ENCODE results near the gene AKAP11. TPM values are rescaled to one million over a fixed set of nuclear protein-coding genes. Genes with fewer than 3 reads are reported as not detected.

AKAP11 gene
- total and polyA plus RNA-seq, 9 of the 15 experiments (the other 6 are each of a cell fraction or from before 2014, with no cell fraction given), result 2.2 to 31.3 (median 10.9) TPM

GRCh38 chr13:42272804-42273175 is 838 bp downstream of the AKAP11 start:
- 0% methylated on average over 4 of the region's 4 CpGs for WGBS (ENCODE audit: insufficient coverage, low coverage, missing lambda C conversion rate)
- no peaks in the 10 kb centered on the region; the same call in 2 of the 3 replicates for H3K36me3 ChIP-seq (ENCODE audit: control insufficient read depth, insufficient read depth, low read length)
- ATAC-seq, result no peak
- H3K9me3 ChIP-seq (replicated peaks; ENCODE audit: control insufficient read depth, insufficient read depth, low read depth, low read length), result peaks cover 7% of the 10 kb centered on the region
- TF ChIP-seq PKNOX1 (IDR thresholded peaks at IDR 0.05) (0 out of 2 replicates have a peak, but pooled peaks have one; percentile 1), KLF1 (tag; IDR thresholded peaks at IDR 0.05) (no peak)
- TSS peak; percentile 41 for BruUV-seq (replicated peaks)
- CTCF ChIA-PET (ENCODE audit: low intra/inter-chr PET ratio), result no interaction called here
- peaks cover 58% of the 10 kb centered on the region for H3K79me2 ChIP-seq (ENCODE audit: control insufficient read depth, insufficient read depth, low read length)
- no peaks in the 10 kb centered on the region for H3K27me3 ChIP-seq (ENCODE audit: control insufficient read depth in 2 of 2, insufficient read depth in 2 of 2, low read length in 2 of 2)
- no peak for DNase-seq (ENCODE audit: extremely low read depth in 1 of 4, low spot score in 3 of 4)
- H3K4me2 ChIP-seq (ENCODE audit: insufficient read depth, low read length), result peak overlapping the region; percentile 91
- peak overlapping the region; percentile 87 to 97 for H3K9ac ChIP-seq (ENCODE audit: insufficient read depth in 1 of 2, low read depth in 2 of 2, low read length in 2 of 2)
- no peaks in the 10 kb centered on the region for H3K9me1 ChIP-seq (ENCODE audit: control insufficient read depth, insufficient read depth, low read length)
- H2AFZ ChIP-seq (ENCODE audit: low read depth, low read length), result peak overlapping the region; percentile 47; the same call in 1 of the 2 replicates
- H4K20me1 ChIP-seq (replicated peaks; ENCODE audit: control insufficient read depth, insufficient read depth, low read length), result no peaks in the 10 kb centered on the region
- in situ Hi-C loops (cut with MboI) (no loop called here), intact Hi-C loops (cut with micrococcal nuclease) (loop anchor here (5.0 to 10.0 kb wide), 2 partner anchors 100 to 228 kb away; partner anchors contain the start of gene DGKH)
- H3K4me1 ChIP-seq (replicated peaks in 1 of 2; ENCODE audit: control insufficient read depth in 2 of 2, insufficient read depth in 2 of 2, low read length in 2 of 2), result peaks cover 8 to 17% of the 10 kb centered on the region in 2 experiments; a peak in 4 of 5 replicates
- H3K27ac ChIP-seq (ENCODE audit: extremely low read depth, low read depth, low read length), result peak overlapping the region; percentile 82
- H3K4me3 ChIP-seq, result peak overlapping the region; percentile 83
- FAIRE-seq, result peak; percentile 19
- POLR2A ChIA-PET, result interaction anchor here (0.6 to 0.9 kb wide), 2 partner anchors 55 to 152 kb away, joined by 3 to 5 read pairs; no protein-coding TSS in a partner anchor

GRCh38 chr13:42274386-42275097 is 2.6 kb downstream of the AKAP11 start:
- Histone ChIP-seq H3K4me3 (peak overlapping the region; percentile 83), H3K27me3 (ENCODE audit: control insufficient read depth in 2 of 2, insufficient read depth in 2 of 2, low read length in 2 of 2) (no peaks in the 10 kb centered on the region), H3K4me2 (ENCODE audit: insufficient read depth, low read length) (peak overlapping the region; percentile 91), H3K27ac (ENCODE audit: extremely low read depth, low read depth, low read length) (peak overlapping the region; percentile 82), H4K20me1 (replicated peaks; ENCODE audit: control insufficient read depth, insufficient read depth, low read length) (no peaks in the 10 kb centered on the region), H3K9ac (ENCODE audit: insufficient read depth in 1 of 2, low read depth in 2 of 2, low read length in 2 of 2) (peak overlapping the region in 1 of 2 experiments; percentile 87; a peak in 3 of 4 replicates), H3K9me1 (ENCODE audit: control insufficient read depth, insufficient read depth, low read length) (no peaks in the 10 kb centered on the region), H3K4me1 (replicated peaks in 1 of 2; ENCODE audit: control insufficient read depth in 2 of 2, insufficient read depth in 2 of 2, low read length in 2 of 2) (peaks cover 13 to 19% of the 10 kb centered on the region in 2 experiments; a peak in 4 of 5 replicates), H3K79me2 (ENCODE audit: control insufficient read depth, insufficient read depth, low read length) (peaks cover 76% of the 10 kb centered on the region), H3K9me3 (replicated peaks; ENCODE audit: control insufficient read depth, insufficient read depth, low read depth, low read length) (peaks cover 7% of the 10 kb centered on the region), H3K36me3 (ENCODE audit: control insufficient read depth, insufficient read depth, low read length) (no peaks in the 10 kb centered on the region; the same call in 2 of the 3 replicates), H2AFZ (ENCODE audit: low read depth, low read length) (0 out of 2 replicates have a peak overlapping the region, but pooled peaks have one; percentile 16)
- intact Hi-C loops (cut with micrococcal nuclease) (loop anchor here (5.0 to 10.0 kb wide), 2 partner anchors 102 to 230 kb away; partner anchors contain the start of gene DGKH), in situ Hi-C loops (cut with MboI) (no loop called here)
- 3% methylated on average over 9 of the region's 10 CpGs for WGBS (ENCODE audit: insufficient coverage, low coverage, missing lambda C conversion rate)
- FAIRE-seq (no peak), ATAC-seq (peak; percentile 27), DNase-seq (ENCODE audit: extremely low read depth in 1 of 4, low spot score in 3 of 4) (no peak)
- POLR2A ChIA-PET, result no interaction called here
- CTCF ChIA-PET (ENCODE audit: low intra/inter-chr PET ratio), result no interaction called here
- no TSS peak for BruUV-seq (replicated peaks)
- no peak for TF ChIP-seq SAFB (IDR thresholded peaks at IDR 0.05; ENCODE audit: borderline replicate concordance, low read depth, low read length)
- TF ChIP-seq DNMT1 (IDR thresholded peaks at IDR 0.05), result no peak
- TF ChIP-seq ZNF696 (CRISPR knock-in tag; conservative IDR thresholded peaks at IDR 0.05), result no peak

Data from K562 (cell line).